H9 (cell line): ENCODE measurements around the gene LCE3B. TPM values are rescaled to one million over a fixed set of nuclear protein-coding genes. Genes with fewer than 3 reads are reported as not detected.

ENCODE experiments used
- DNase-seq: peaks from one replicate; pipeline ENCODE4 v3.0.0-alpha.2; 2017
- H2AFZ ChIP-seq: one replicate; pipeline ENCODE4 v1.6.1; 2013; ENCODE audit warnings: mild to moderate bottlenecking, low read length, control low read depth, moderate library complexity
- H2AK5ac ChIP-seq: 2 replicates; pipeline ENCODE4 v1.6.1; 2013; ENCODE audit warnings: low read length, control low read depth, mixed read lengths; ENCODE audit not compliant: insufficient read length
- H2BK120ac ChIP-seq: one replicate; pipeline ENCODE4 v1.6.1; 2013; ENCODE audit warnings: low read depth, mild to moderate bottlenecking, low read length, control low read depth, inconsistent platforms; ENCODE audit not compliant: poor library complexity, severe bottlenecking
- H2BK12ac ChIP-seq: 2 replicates; pipeline ENCODE4 v1.6.1; 2013; ENCODE audit warnings: low read length, control low read depth, mixed read lengths, low read depth; ENCODE audit not compliant: insufficient read length
- H2BK15ac ChIP-seq: 2 replicates; pipeline ENCODE4 v1.6.1; 2013; ENCODE audit warnings: low read depth, low read length, control low read depth
- H2BK20ac ChIP-seq: one replicate; pipeline ENCODE4 v1.6.1; 2013; ENCODE audit warnings: low read depth, mild to moderate bottlenecking, low read length, control low read depth, inconsistent platforms; ENCODE audit not compliant: poor library complexity, severe bottlenecking
- H2BK5ac ChIP-seq: 2 replicates; pipeline ENCODE4 v1.6.1; 2013; ENCODE audit warnings: low read length, control low read depth, mixed read lengths; ENCODE audit not compliant: insufficient read length
- H3K14ac ChIP-seq: 2 replicates; pipeline ENCODE4 v1.6.1; 2013; ENCODE audit warnings: low read length, control low read depth; ENCODE audit not compliant: insufficient read depth
- H3K18ac ChIP-seq: 2 replicates; pipeline ENCODE4 v1.6.1; 2013; ENCODE audit warnings: low read depth, mild to moderate bottlenecking, mixed read lengths, low read length, control low read depth; ENCODE audit not compliant: insufficient read length
- H3K23ac ChIP-seq: 2 replicates; pipeline ENCODE4 v1.6.1; 2013; ENCODE audit warnings: low read length, control low read depth, mixed read lengths, low read depth; ENCODE audit not compliant: insufficient read length
- H3K23me2 ChIP-seq: 2 replicates; pipeline ENCODE4 v1.6.1; 2013; ENCODE audit warnings: low read depth, mild to moderate bottlenecking, mixed read lengths, low read length, control low read depth; ENCODE audit not compliant: insufficient read length, poor library complexity, severe bottlenecking
- H3K27ac ChIP-seq: 2 replicates; pipeline ENCODE4 v1.5.1; 2013; ENCODE audit warnings: low read length, control low read depth, mixed read lengths, low read depth; ENCODE audit not compliant: insufficient read length
- H3K27me3 ChIP-seq: 2 replicates; pipeline ENCODE4 v1.6.1; 2013; ENCODE audit warnings: low read length, control low read depth, inconsistent platforms; ENCODE audit not compliant: insufficient read depth
- H3K4ac ChIP-seq: 2 replicates; pipeline ENCODE4 v1.6.1; 2013; ENCODE audit warnings: low read depth, mild to moderate bottlenecking, control low read depth, inconsistent platforms, low read length, moderate library complexity
- H3K4me1 ChIP-seq: 2 replicates; pipeline ENCODE4 v1.6.1; 2013; ENCODE audit warnings: low read length, control low read depth, inconsistent platforms; ENCODE audit not compliant: insufficient read depth
- H3K4me2 ChIP-seq: 2 replicates; pipeline ENCODE4 v1.6.1; 2013; ENCODE audit warnings: low read length, control low read depth, mixed read lengths; ENCODE audit not compliant: insufficient read length, insufficient read depth
- H3K56ac ChIP-seq: 2 replicates; pipeline ENCODE4 v1.6.1; 2013; ENCODE audit warnings: low read depth, mild to moderate bottlenecking, mixed read lengths, low read length, control low read depth; ENCODE audit not compliant: insufficient read length
- H3K79me1 ChIP-seq: 2 replicates; pipeline ENCODE4 v1.6.1; 2013; ENCODE audit warnings: low read depth, mild to moderate bottlenecking, moderate library complexity, low read length, control low read depth, inconsistent platforms; ENCODE audit not compliant: insufficient read depth, poor library complexity, severe bottlenecking
- H3K79me2 ChIP-seq: 2 replicates; pipeline ENCODE4 v1.6.1; 2013; ENCODE audit warnings: low read length, control low read depth, inconsistent platforms; ENCODE audit not compliant: insufficient read depth
- H3K9ac ChIP-seq: 2 replicates; pipeline ENCODE4 v1.6.1; 2013; ENCODE audit warnings: low read length, control low read depth, mixed read lengths; ENCODE audit not compliant: insufficient read length; ENCODE audit errors: extremely low read depth
- H3K9me3 ChIP-seq: one replicate; pipeline ENCODE4 v1.6.1; 2013; ENCODE audit warnings: low read depth, low read length, inconsistent platforms; ENCODE audit not compliant: control insufficient read depth
- H3T11ph ChIP-seq: one replicate; pipeline ENCODE4 v1.6.1; 2013; ENCODE audit warnings: mild to moderate bottlenecking, low read length, control low read depth, inconsistent platforms
- H4K20me1 ChIP-seq: one replicate; pipeline ENCODE4 v1.6.1; 2013; ENCODE audit not compliant: control insufficient read depth, insufficient read length, insufficient read depth
- H4K5ac ChIP-seq: 2 replicates; pipeline ENCODE4 v1.6.1; 2013; ENCODE audit warnings: low read depth, mild to moderate bottlenecking, mixed read lengths, low read length, control low read depth; ENCODE audit not compliant: insufficient read length
- H4K8ac ChIP-seq: replicated peaks from 2 replicates; pipeline ENCODE4 v1.6.1; 2013; ENCODE audit warnings: low read length, control low read depth, mixed read lengths, low read depth; ENCODE audit not compliant: insufficient read length
- H4K91ac ChIP-seq: 2 replicates; pipeline ENCODE4 v1.6.1; 2013; ENCODE audit warnings: low read depth, mild to moderate bottlenecking, moderate library complexity, mixed read lengths, low read length, control low read depth; ENCODE audit not compliant: insufficient read length
- H3K27ac Mint-ChIP-seq, 3 experiments: 2 replicates in 2 of 3; 3 replicates in 1 of 3; pipeline ENCODE4 v1.8.0; 2020 to 2021; ENCODE audit warnings: mixed read lengths in 3 of 3, mild to moderate bottlenecking in 1 of 3, moderate library complexity in 1 of 3
- H3K27me3 Mint-ChIP-seq: 2 replicates; pipeline ENCODE4 v1.8.0; 2021; ENCODE audit warnings: low read depth, mild to moderate bottlenecking, moderate library complexity, mixed read lengths
- H3K36me3 Mint-ChIP-seq, 3 experiments: 2 replicates in 2 of 3; 3 replicates in 1 of 3; pipeline ENCODE4 v1.8.0; 2020 to 2021; ENCODE audit warnings: low read depth in 3 of 3, mixed read lengths in 3 of 3; ENCODE audit not compliant: insufficient read depth in 1 of 3
- H3K4me1 Mint-ChIP-seq, 2 experiments: 2 replicates each; pipeline ENCODE4 v1.8.0; 2020; ENCODE audit warnings: mixed read lengths in 2 of 2
- H3K4me3 Mint-ChIP-seq, 2 experiments: 2 replicates in 1 of 2; 3 replicates in 1 of 2; pipeline ENCODE4 v1.8.0; 2020 to 2021; ENCODE audit warnings: mild to moderate bottlenecking in 2 of 2, mixed read lengths in 2 of 2, moderate library complexity in 1 of 2
- H3K9me3 Mint-ChIP-seq, 2 experiments: 2 replicates in 1 of 2; 3 replicates in 1 of 2; pipeline ENCODE4 v1.8.0; 2020; ENCODE audit warnings: mild to moderate bottlenecking in 2 of 2, mixed read lengths in 2 of 2, moderate library complexity in 1 of 2
- WGBS: extraction: QIAGEN DNeasy Blood & Tissue Kit; methylation state at CpG from one replicate; pipeline ENCODE4 v1.1.7; 2013; ENCODE audit warnings: missing lambda C conversion rate, low lambda C conversion rate, mixed read lengths; ENCODE audit not compliant: insufficient read length; ENCODE audit errors: extremely low coverage; 5-methylcytosine and 5-hydroxymethylcytosine counted together
- total RNA-seq: library from RNA; stranded (reverse); gene quantifications from 2 replicates; pipeline ENCODE4 v1.2.1, GENCODE V29; 2021
- TF ChIP-seq, protein P1 (sequence below): fragments of 200-600 bp; sonication (generic); conservative IDR thresholded peaks from 3 replicates; pipeline ENCODE4 v1.8.0; 2021; ENCODE audit warnings: antibody characterized with exemption, mild to moderate bottlenecking

Gene LCE3B
- total RNA-seq, 1 experiment from 2014 or later: not detected

DNA sequence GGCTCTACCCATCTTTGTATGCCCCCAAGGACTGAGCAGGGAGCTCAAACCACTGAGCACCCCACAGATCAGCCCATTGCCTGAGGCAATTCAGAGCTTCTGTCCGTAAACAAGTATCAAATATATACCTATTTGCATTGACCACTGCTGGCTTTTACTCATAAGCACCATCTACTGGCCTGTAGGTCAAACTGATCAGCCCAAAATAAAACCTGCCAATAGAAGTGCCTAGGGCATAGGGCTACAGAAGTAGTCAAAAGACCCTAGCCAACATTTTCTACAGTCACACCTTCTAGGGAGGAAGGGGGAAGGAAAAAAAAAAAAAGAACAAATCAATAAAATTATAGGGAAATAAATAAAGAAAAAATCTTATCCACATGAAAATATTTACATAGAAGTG lies 28.0 kb upstream of the LCE3B start:
- Histone ChIP-seq H4K91ac (no peak overlapping the region), H3K27me3 (no peaks in the 10 kb centered on the region), H2BK120ac (no peak overlapping the region), H2BK12ac (no peak overlapping the region), H3T11ph (no peak overlapping the region), H4K8ac (no peak overlapping the region), H2BK5ac (no peak overlapping the region), H3K9me3 (peaks cover 23% of the 10 kb centered on the region), H3K56ac (no peak overlapping the region), H3K9ac (no peak overlapping the region), H3K79me2 (no peaks in the 10 kb centered on the region), H3K4me2 (no peak overlapping the region), H2AK5ac (no peak overlapping the region), H3K23me2 (no peaks in the 10 kb centered on the region), H3K14ac (no peak overlapping the region), H2BK15ac (no peak overlapping the region), H4K20me1 (no peaks in the 10 kb centered on the region), H3K4ac (no peak overlapping the region), H2AFZ (no peak overlapping the region), H2BK20ac (no peak overlapping the region), H3K79me1 (no peaks in the 10 kb centered on the region), H4K5ac (no peak overlapping the region), H3K23ac (no peak overlapping the region), H3K4me1 (no peaks in the 10 kb centered on the region), H3K27ac (no peak overlapping the region), H3K18ac (no peak overlapping the region)
- peaks cover 0 to under 1% (median under 1%) of the 10 kb centered on the region in 3 experiments; a peak in 3 of 7 replicates for H3K36me3 Mint-ChIP-seq
- H3K27me3 Mint-ChIP-seq: peaks cover under 1% of the 10 kb centered on the region; the same call in 1 of the 2 replicates
- no peaks in the 10 kb centered on the region for H3K4me1 Mint-ChIP-seq
- H3K9me3 Mint-ChIP-seq: peaks cover 74 to 85% of the 10 kb centered on the region in 2 experiments
- H3K4me3 Mint-ChIP-seq: no peak overlapping the region
- TF ChIP-seq, protein P1, sequence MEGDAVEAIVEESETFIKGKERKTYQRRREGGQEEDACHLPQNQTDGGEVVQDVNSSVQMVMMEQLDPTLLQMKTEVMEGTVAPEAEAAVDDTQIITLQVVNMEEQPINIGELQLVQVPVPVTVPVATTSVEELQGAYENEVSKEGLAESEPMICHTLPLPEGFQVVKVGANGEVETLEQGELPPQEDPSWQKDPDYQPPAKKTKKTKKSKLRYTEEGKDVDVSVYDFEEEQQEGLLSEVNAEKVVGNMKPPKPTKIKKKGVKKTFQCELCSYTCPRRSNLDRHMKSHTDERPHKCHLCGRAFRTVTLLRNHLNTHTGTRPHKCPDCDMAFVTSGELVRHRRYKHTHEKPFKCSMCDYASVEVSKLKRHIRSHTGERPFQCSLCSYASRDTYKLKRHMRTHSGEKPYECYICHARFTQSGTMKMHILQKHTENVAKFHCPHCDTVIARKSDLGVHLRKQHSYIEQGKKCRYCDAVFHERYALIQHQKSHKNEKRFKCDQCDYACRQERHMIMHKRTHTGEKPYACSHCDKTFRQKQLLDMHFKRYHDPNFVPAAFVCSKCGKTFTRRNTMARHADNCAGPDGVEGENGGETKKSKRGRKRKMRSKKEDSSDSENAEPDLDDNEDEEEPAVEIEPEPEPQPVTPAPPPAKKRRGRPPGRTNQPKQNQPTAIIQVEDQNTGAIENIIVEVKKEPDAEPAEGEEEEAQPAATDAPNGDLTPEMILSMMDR: no peak
- DNase-seq: no peak
- no peak overlapping the region for H3K27ac Mint-ChIP-seq
- WGBS: no CpG with 5 or more reads among the region's 1 CpG
